Loucy (cell line): Measurements from ENCODE around the gene KBTBD3.

Experiments used
- H2AFZ ChIP-seq: fragments of 200-600 bp; sonication (generic); 2 replicates; pipeline ENCODE4 v1.6.0; 2016; ENCODE audit warnings: antibody characterized with exemption, mild to moderate bottlenecking, low read length, moderate library complexity
- H3F3A ChIP-seq: fragments of 200-600 bp; 2 replicates; pipeline ENCODE4 v1.6.0; 2016; ENCODE audit warnings: antibody characterized with exemption, low read depth, mild to moderate bottlenecking
- H3K27me3 ChIP-seq: fragments of 200-600 bp; sonication (generic); 2 replicates; pipeline ENCODE4 v1.6.1; 2014; ENCODE audit warnings: low read length, mild to moderate bottlenecking; ENCODE audit not compliant: insufficient read depth, poor library complexity, severe bottlenecking
- H3K36me3 ChIP-seq: fragments of 200-600 bp; sonication (generic); 2 replicates; pipeline ENCODE4 v1.6.1; 2016; ENCODE audit warnings: low read length; ENCODE audit not compliant: insufficient read depth
- H3K4me1 ChIP-seq: fragments of 200-600 bp; sonication (generic); 2 replicates; pipeline ENCODE4 v1.5.1; 2014; ENCODE audit warnings: low read length, mild to moderate bottlenecking; ENCODE audit not compliant: insufficient read depth, poor library complexity, severe bottlenecking
- H3K4me2 ChIP-seq: fragments of 200-600 bp; sonication (generic); 2 replicates; pipeline ENCODE4 v1.6.0; 2014; ENCODE audit warnings: antibody characterized with exemption, low read length, low read depth, mild to moderate bottlenecking; ENCODE audit not compliant: poor library complexity, severe bottlenecking
- H3K4me3 ChIP-seq: fragments of 200-600 bp; sonication (generic); 2 replicates; pipeline ENCODE4 v1.5.1; 2014; ENCODE audit warnings: low read length, mild to moderate bottlenecking, mixed read lengths; ENCODE audit not compliant: poor library complexity, severe bottlenecking
- H3K79me2 ChIP-seq: fragments of 200-600 bp; sonication (generic); 2 replicates; pipeline ENCODE4 v1.6.1; 2014; ENCODE audit warnings: low read length; ENCODE audit not compliant: insufficient read depth
- H3K9ac ChIP-seq: fragments of 200-600 bp; sonication (generic); 2 replicates; pipeline ENCODE4 v1.6.0; 2014; ENCODE audit warnings: mild to moderate bottlenecking, low read depth, low read length, moderate library complexity; ENCODE audit not compliant: poor library complexity, severe bottlenecking
- H3K9me2 ChIP-seq: fragments of 200-600 bp; sonication (generic); replicated peaks from 2 replicates; pipeline ENCODE4 v1.6.1; 2016; ENCODE audit warnings: low read depth, low read length, mixed read lengths
- H3K9me3 ChIP-seq: fragments of 200-600 bp; sonication (generic); 2 replicates; pipeline ENCODE4 v1.6.1; 2014; ENCODE audit warnings: mild to moderate bottlenecking, antibody characterized with exemption, low read length, low read depth; ENCODE audit not compliant: insufficient read depth
- H4K20me1 ChIP-seq: fragments of 200-600 bp; sonication (generic); 2 replicates; pipeline ENCODE4 v1.6.0; 2014; ENCODE audit warnings: antibody characterized with exemption, low read length, mild to moderate bottlenecking; ENCODE audit not compliant: insufficient read depth, poor library complexity, severe bottlenecking
- CTCF ChIP-seq: fragments of 200-600 bp; sonication (generic); conservative IDR thresholded peaks from 2 replicates; pipeline ENCODE4 v1.5.1; 2014; ENCODE audit warnings: mild to moderate bottlenecking, antibody characterized with exemption, low read length
- EZH2phosphoT487 ChIP-seq: fragments of 200-600 bp; IDR thresholded peaks from 2 replicates; pipeline ENCODE4 v1.6.1; 2018; ENCODE audit warnings: antibody characterized with exemption, mild to moderate bottlenecking, moderate library complexity, borderline replicate concordance

Gene KBTBD3

GRCh38 chr11:106087815-106088435 lies 10.8 kb upstream of the KBTBD3 start:
- H3K36me3 ChIP-seq = peaks cover 28% of the 10 kb centered on the region
- H3K27me3 ChIP-seq = no peaks in the 10 kb centered on the region
- H3K9me3 ChIP-seq = no peaks in the 10 kb centered on the region
- H4K20me1 ChIP-seq = peaks cover 81% of the 10 kb centered on the region
- H3K4me3 ChIP-seq = peak overlapping the region; percentile 62
- peak overlapping the region; percentile 87 for H3K4me2 ChIP-seq
- no peak overlapping the region for H2AFZ ChIP-seq
- H3K4me1 ChIP-seq = peaks cover 46% of the 10 kb centered on the region
- H3K9me2 ChIP-seq = no peaks in the 10 kb centered on the region
- no peaks in the 10 kb centered on the region for H3F3A ChIP-seq
- H3K9ac ChIP-seq = peak overlapping the region; percentile 38
- TF ChIP-seq CTCF (peak; percentile 96), EZH2phosphoT487 (no peak)
- peaks cover 94% of the 10 kb centered on the region for H3K79me2 ChIP-seq

DNA sequence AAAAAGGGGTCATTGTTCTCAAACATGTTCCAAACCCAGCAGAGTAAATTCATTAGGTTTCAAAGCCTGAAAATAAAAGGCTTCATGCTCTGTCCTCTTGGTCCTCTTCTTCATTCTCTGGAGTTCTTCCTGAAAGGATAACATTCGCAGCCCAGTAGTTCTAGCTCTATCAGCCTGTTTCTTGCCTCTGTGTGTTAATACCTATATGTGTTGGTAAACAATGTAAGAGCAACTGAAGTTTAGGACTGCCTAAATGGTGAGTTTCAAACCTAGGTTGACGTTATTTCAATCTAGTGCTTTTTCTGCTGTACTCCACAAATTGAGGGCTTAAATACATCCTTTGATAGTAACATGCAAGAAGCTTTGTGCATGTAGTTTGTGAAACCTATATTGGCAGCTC lies 9.7 kb upstream of the KBTBD3 start:
- Histone ChIP-seq H4K20me1 (peaks cover 89% of the 10 kb centered on the region), H3K4me2 (peak overlapping the region; percentile 87), H3K36me3 (peaks cover 18% of the 10 kb centered on the region), H3K4me3 (peak overlapping the region; percentile 62), H3K9me3 (no peaks in the 10 kb centered on the region), H3K9ac (no peak overlapping the region), H3K27me3 (no peaks in the 10 kb centered on the region), H3K9me2 (no peaks in the 10 kb centered on the region), H3K4me1 (peaks cover 57% of the 10 kb centered on the region), H3F3A (no peaks in the 10 kb centered on the region), H2AFZ (no peak overlapping the region), H3K79me2 (peaks cover 97% of the 10 kb centered on the region)
- TF ChIP-seq EZH2phosphoT487 (no peak), CTCF (no peak)

GRCh38 chr11:106086135-106086534 lies 9.0 kb upstream of the KBTBD3 start:
- H3K36me3 ChIP-seq = peaks cover 11% of the 10 kb centered on the region; the same call in 1 of the 2 replicates
- H2AFZ ChIP-seq = no peak overlapping the region
- no peak overlapping the region for H3K9ac ChIP-seq

More at GRCh38 chr11:106086135-106086534, 9.0 kb upstream of the KBTBD3 start:
- no peak for TF ChIP-seq CTCF
- TF ChIP-seq EZH2phosphoT487 = no peak
- no peaks in the 10 kb centered on the region for H3K9me2 ChIP-seq
- peaks cover 87% of the 10 kb centered on the region for H4K20me1 ChIP-seq
- H3K4me1 ChIP-seq = peaks cover 60% of the 10 kb centered on the region
- H3K9me3 ChIP-seq = no peaks in the 10 kb centered on the region
- peaks cover 96% of the 10 kb centered on the region for H3K79me2 ChIP-seq
- H3K4me3 ChIP-seq = peak overlapping the region; percentile 62
- H3F3A ChIP-seq = no peaks in the 10 kb centered on the region
- peak overlapping the region; percentile 87 for H3K4me2 ChIP-seq
- H3K27me3 ChIP-seq = no peaks in the 10 kb centered on the region
